Osteoblast (primary cell): ENCODE results near the gene IL6ST. TPM values are rescaled to one million over a fixed set of nuclear protein-coding genes. Genes with fewer than 3 reads are reported as not detected.

Experiments used
- DNase-seq: peaks from one replicate; pipeline ENCODE4 v3.0.0; 2011; ENCODE audit warnings: low spot score, mixed read lengths; ENCODE audit not compliant: insufficient read length; ENCODE audit errors: missing footprints
- H2AFZ ChIP-seq: 2 replicates; pipeline ENCODE4 v1.6.0; 2011; ENCODE audit warnings: mild to moderate bottlenecking, low read length
- H3K27ac ChIP-seq: 2 replicates; pipeline ENCODE4 v1.5.1; 2011; ENCODE audit warnings: mild to moderate bottlenecking, low read depth, low read length, moderate library complexity
- H3K27me3 ChIP-seq: 2 replicates; pipeline ENCODE4 v1.6.0; 2012; ENCODE audit warnings: mild to moderate bottlenecking, control low read depth, inconsistent platforms, low read length, moderate library complexity; ENCODE audit not compliant: insufficient read depth
- H3K36me3 ChIP-seq: 2 replicates; pipeline ENCODE4 v1.5.1; 2011; ENCODE audit warnings: mild to moderate bottlenecking, low read length, control low read depth, moderate library complexity; ENCODE audit not compliant: insufficient read depth
- H3K4me1 ChIP-seq: 2 replicates; pipeline ENCODE4 v1.5.1; 2011; ENCODE audit warnings: mild to moderate bottlenecking, low read length, control low read depth, moderate library complexity; ENCODE audit not compliant: insufficient read depth
- H3K4me2 ChIP-seq: 2 replicates; pipeline ENCODE4 v1.6.0; 2011; ENCODE audit warnings: mild to moderate bottlenecking, low read length; ENCODE audit not compliant: insufficient read depth
- H3K4me3 ChIP-seq: fragments of 200-600 bp; sonication (generic); 3 replicates; pipeline ENCODE4 v1.5.1; 2012; ENCODE audit warnings: mild to moderate bottlenecking, low read length, inconsistent platforms; ENCODE audit not compliant: insufficient read depth
- H3K79me2 ChIP-seq: 2 replicates; pipeline ENCODE4 v1.6.0; 2012; ENCODE audit warnings: mild to moderate bottlenecking, low read length, control low read depth, inconsistent platforms; ENCODE audit not compliant: insufficient read depth
- H3K9me3 ChIP-seq: 2 replicates; pipeline ENCODE4 v1.5.1; 2011; ENCODE audit warnings: low read depth, low read length, control low read depth
- H4K20me1 ChIP-seq: 2 replicates; pipeline ENCODE4 v1.6.0; 2012; ENCODE audit warnings: mild to moderate bottlenecking, low read length, control low read depth; ENCODE audit not compliant: insufficient read depth
- total RNA-seq: library from RNA; depleted of rRNA; stranded (reverse); fragments of >200 nt; gene quantifications from 2 replicates; pipeline ENCODE4 v1.2.3, GENCODE V29; 2012
- TF ChIP-seq, protein P1 (sequence below): IDR thresholded peaks from 2 replicates; pipeline ENCODE4 v1.5.1; 2011; ENCODE audit warnings: mild to moderate bottlenecking, low read depth, low read length, moderate library complexity; ENCODE audit errors: extremely low read depth

Gene IL6ST
- total RNA-seq, 1 donor, result 804 TPM

DNA sequence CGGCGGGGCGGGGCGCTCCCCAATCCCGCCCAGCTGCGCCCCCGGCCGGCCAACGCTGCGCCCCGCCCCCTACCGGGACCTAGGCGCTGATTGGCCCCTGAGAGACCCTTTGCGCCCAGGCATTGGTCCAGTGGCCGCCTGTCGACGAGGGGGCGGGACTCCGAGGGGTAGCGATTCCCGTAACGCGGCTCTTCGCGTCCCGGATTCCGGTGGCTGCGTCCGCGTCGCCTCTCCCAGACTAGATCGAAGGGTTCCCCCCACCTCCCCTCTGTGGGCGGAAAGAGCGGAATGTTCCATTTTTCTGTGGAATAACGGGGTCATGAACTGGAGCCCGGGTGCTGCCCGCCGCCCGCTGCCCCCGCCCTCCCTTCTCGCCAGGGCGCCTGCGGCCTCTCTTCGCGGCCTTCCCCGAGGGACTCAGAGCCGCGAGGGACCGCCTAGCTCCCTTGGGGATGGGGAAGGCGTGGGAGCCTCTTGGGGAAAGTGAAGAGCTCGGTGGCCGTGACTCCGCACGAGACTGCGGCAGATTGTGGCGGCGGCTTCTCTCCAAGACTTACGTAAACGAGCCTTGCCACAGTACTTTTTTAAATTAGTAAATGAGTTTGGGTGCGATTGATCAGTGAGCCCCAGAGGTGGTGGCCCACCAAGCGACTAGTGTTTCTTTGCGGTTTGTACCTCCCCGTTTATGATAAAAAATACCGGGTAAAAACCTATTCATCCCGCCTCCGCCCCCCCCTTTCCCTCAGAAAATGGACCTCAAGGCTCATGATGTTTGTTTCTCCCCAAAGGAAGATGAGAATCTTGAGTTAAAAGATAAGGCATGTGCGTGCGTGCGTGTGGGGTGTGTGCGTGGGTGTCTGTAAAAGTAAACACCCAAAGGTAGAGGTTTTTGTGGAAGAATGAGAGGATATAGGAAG is 493 bp upstream of the IL6ST start:
- H3K79me2 ChIP-seq, result peaks cover 44% of the 10 kb centered on the region
- no peaks in the 10 kb centered on the region for H3K36me3 ChIP-seq
- DNase-seq, result peak; percentile 99
- H3K4me1 ChIP-seq, result peaks cover 33% of the 10 kb centered on the region
- peak overlapping the region; percentile 53 for H2AFZ ChIP-seq
- H3K27me3 ChIP-seq, result no peaks in the 10 kb centered on the region
- peaks cover 24% of the 10 kb centered on the region for H4K20me1 ChIP-seq
- H3K9me3 ChIP-seq, result no peaks in the 10 kb centered on the region
- peak overlapping the region; percentile 88 for H3K4me2 ChIP-seq
- H3K27ac ChIP-seq, result peak overlapping the region; percentile 98
- TF ChIP-seq, protein P1, sequence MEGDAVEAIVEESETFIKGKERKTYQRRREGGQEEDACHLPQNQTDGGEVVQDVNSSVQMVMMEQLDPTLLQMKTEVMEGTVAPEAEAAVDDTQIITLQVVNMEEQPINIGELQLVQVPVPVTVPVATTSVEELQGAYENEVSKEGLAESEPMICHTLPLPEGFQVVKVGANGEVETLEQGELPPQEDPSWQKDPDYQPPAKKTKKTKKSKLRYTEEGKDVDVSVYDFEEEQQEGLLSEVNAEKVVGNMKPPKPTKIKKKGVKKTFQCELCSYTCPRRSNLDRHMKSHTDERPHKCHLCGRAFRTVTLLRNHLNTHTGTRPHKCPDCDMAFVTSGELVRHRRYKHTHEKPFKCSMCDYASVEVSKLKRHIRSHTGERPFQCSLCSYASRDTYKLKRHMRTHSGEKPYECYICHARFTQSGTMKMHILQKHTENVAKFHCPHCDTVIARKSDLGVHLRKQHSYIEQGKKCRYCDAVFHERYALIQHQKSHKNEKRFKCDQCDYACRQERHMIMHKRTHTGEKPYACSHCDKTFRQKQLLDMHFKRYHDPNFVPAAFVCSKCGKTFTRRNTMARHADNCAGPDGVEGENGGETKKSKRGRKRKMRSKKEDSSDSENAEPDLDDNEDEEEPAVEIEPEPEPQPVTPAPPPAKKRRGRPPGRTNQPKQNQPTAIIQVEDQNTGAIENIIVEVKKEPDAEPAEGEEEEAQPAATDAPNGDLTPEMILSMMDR, result no peak
- H3K4me3 ChIP-seq, result peak overlapping the region; percentile 91

DNA sequence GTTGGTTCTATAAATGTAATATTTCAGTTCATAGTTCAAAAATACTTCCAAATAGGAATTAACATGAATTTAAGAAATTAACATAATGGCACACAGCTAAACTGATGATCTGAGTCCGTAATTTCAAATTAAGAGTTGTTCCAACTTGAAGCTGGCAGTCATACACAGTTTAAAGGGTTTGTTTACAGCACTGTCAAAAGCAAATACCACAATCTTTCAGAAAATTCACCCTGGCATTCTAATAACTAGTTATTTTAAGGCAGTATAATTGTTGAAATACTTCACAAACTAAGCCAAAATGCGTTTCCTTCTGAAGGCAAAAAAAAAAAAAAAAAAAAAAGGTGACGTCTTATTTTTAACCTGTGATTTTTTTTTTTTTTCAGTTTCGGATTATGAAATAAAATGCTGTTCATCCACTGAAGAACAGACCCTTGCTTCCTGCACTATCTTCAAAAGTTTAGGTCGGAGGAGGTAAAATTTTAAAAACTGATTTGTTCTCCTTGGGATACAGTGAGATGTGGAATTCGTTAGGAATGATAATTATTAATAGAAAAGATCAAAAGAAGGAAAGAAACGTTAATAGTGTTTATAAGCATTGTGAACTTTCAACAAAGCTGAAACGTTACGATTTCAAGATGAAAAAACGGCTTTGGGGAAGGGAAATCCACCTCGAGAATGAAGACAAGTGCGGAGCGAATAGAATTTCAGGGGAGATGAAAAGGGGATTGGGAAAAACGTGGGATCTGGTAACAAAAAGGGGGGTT is 850 bp downstream of the IL6ST start:
- Histone ChIP-seq H3K79me2 (peaks cover 57% of the 10 kb centered on the region), H3K36me3 (no peaks in the 10 kb centered on the region), H4K20me1 (peaks cover 34% of the 10 kb centered on the region), H3K27me3 (no peaks in the 10 kb centered on the region), H3K4me2 (peak overlapping the region; percentile 80), H3K4me3 (peak overlapping the region; percentile 91), H3K27ac (peak overlapping the region; percentile 98), H2AFZ (peak overlapping the region; percentile 56), H3K4me1 (peaks cover 38% of the 10 kb centered on the region), H3K9me3 (no peaks in the 10 kb centered on the region)
- TF ChIP-seq, protein P1, result no peak
- DNase-seq, result no peak

DNA sequence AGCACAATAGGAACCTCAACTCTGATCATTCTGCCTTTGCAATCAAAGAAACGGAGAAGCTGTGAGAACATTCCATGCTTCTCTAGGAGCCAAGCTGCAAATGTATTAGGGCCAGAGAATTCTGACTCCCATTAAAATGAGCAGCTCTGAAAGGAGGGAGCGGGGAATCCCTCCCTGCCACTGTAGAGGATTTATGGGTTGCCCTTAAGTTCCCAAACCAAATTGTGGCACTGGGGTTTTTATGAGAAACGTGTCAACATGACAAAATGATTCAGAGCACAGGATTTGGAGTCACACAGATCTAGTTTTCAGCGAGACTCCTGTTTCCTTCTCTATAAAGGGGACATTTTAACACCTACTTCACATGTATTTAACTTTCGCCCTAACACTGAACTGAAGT is 1.8 kb downstream of the IL6ST start:
- Histone ChIP-seq H4K20me1 (peaks cover 34% of the 10 kb centered on the region), H2AFZ (no peak overlapping the region), H3K4me3 (peak overlapping the region; percentile 91), H3K9me3 (no peaks in the 10 kb centered on the region), H3K27ac (peak overlapping the region; percentile 98), H3K27me3 (no peaks in the 10 kb centered on the region), H3K79me2 (peaks cover 66% of the 10 kb centered on the region), H3K36me3 (no peaks in the 10 kb centered on the region), H3K4me1 (peaks cover 38% of the 10 kb centered on the region), H3K4me2 (peak overlapping the region; percentile 80)
- peak; percentile 77 for DNase-seq
- TF ChIP-seq, protein P1, result no peak
